GM12878 (cell line): Measurements from ENCODE around the gene GFOD2. TPM values are rescaled to one million over a fixed set of nuclear protein-coding genes. Genes with fewer than 3 reads are reported as not detected.
"Not testable (repeated sequence)": the region's sequence is repeated elsewhere in the genome, so short reads cannot be mapped to it uniquely, and the experiment has no call there.

ENCODE experiments used
- ATAC-seq: fragments of 200-7000 bp; cut with Tn5 transposase; 3 replicates; pipeline ENCODE4 v1.9.1; 2020; ENCODE audit warnings: mild to moderate bottlenecking, moderate library complexity
- BruUV-seq: library from RNA; stranded (reverse); fragments of 400-500 nt; replicated peaks from 2 replicates; lab custom pipeline; 2021; lab: Mats Ljungman, UMichigan
- CTCF ChIA-PET: fragments of 300-600 bp; sonication (Branson Sonifier 250); formaldehyde crosslinking; extraction: SDS; loops from one replicate; lab custom pipeline; 2021; ENCODE audit warnings: inconsistent platforms; lab: Yijun Ruan, JAX
- POLR2A ChIA-PET: fragments of 350-600 bp; formaldehyde crosslinking; extraction: SDS; loops from one replicate; lab custom pipeline; 2021; ENCODE audit warnings: inconsistent platforms; lab: Charles Lee
- RAD21 ChIA-PET: fragments of 300-600 bp; sonication (Branson Sonifier 250); formaldehyde crosslinking; loops from one replicate; lab custom pipeline; 2023; ENCODE audit warnings: antibody characterized with exemption; ENCODE audit not compliant: unreplicated experiment; lab: Charles Lee
- SMC1A ChIA-PET: fragments of 300-600 bp; sonication (Branson Sonifier 250); formaldehyde crosslinking; loops from one replicate; lab custom pipeline; 2023; ENCODE audit not compliant: unreplicated experiment, uncharacterized antibody; lab: Charles Lee
- DNase-seq: peaks from one replicate; pipeline ENCODE4 v3.0.0-alpha.2; 2011; ENCODE audit warnings: low read depth, low spot score
- FAIRE-seq: peaks from 3 replicates; lab custom pipeline; 2011; peaks lifted over from hg19 to GRCh38; lab: Jason Lieb, UNC
- H2AFZ ChIP-seq: 2 replicates; pipeline ENCODE4 v1.6.0; 2011; ENCODE audit warnings: low read depth, low read length, control low read depth; ENCODE audit not compliant: control insufficient read depth
- H3K27ac ChIP-seq: 2 replicates; pipeline ENCODE4 v1.5.1; 2011; ENCODE audit warnings: control low read depth; ENCODE audit not compliant: control insufficient read depth, insufficient read depth
- H3K27me3 ChIP-seq, 2 experiments: replicated peaks in 1 of 2; 2 replicates each; pipeline versions ENCODE4 v1.6.0 to v1.6.1; 2011; ENCODE audit warnings: low read length in 1 of 2; ENCODE audit not compliant: control insufficient read depth in 2 of 2, insufficient read depth in 2 of 2
- H3K36me3 ChIP-seq, 2 experiments: 2 replicates each; pipeline ENCODE4 v1.5.1; 2011; ENCODE audit warnings: low read length in 1 of 2; ENCODE audit not compliant: control insufficient read depth in 2 of 2, insufficient read depth in 2 of 2
- H3K4me1 ChIP-seq: 2 replicates; pipeline ENCODE4 v1.6.1; 2011; ENCODE audit warnings: mild to moderate bottlenecking, low read length, moderate library complexity, mixed read lengths; ENCODE audit not compliant: control insufficient read depth, insufficient read depth
- H3K4me2 ChIP-seq: 2 replicates; pipeline ENCODE4 v1.6.0; 2011; ENCODE audit warnings: control low read depth; ENCODE audit not compliant: control insufficient read depth, insufficient read depth
- H3K4me3 ChIP-seq: fragments of 200-600 bp; sonication (generic); 2 replicates; pipeline ENCODE4 v1.5.1; 2016
- H3K79me2 ChIP-seq: 2 replicates; pipeline ENCODE4 v1.6.0; 2011; ENCODE audit warnings: low read length; ENCODE audit not compliant: control insufficient read depth, insufficient read depth
- H3K9ac ChIP-seq: 2 replicates; pipeline ENCODE4 v1.8.0; 2011; ENCODE audit warnings: low read length, control low read depth, mixed read lengths; ENCODE audit not compliant: control insufficient read depth, insufficient read depth
- H3K9me3 ChIP-seq: replicated peaks from 3 replicates; pipeline ENCODE4 v1.5.1; 2011; ENCODE audit warnings: mild to moderate bottlenecking, low read length; ENCODE audit not compliant: control insufficient read depth, insufficient read depth
- H4K20me1 ChIP-seq: 2 replicates; pipeline ENCODE4 v1.6.0; 2011; ENCODE audit not compliant: control insufficient read depth, insufficient read depth
- FOS ChIP-seq: IDR thresholded peaks from 3 replicates; pipeline ENCODE4 v1.6.1; 2011; ENCODE audit warnings: borderline replicate concordance; ENCODE audit not compliant: insufficient read length; ENCODE audit errors: extremely low read depth
- NR2C2 ChIP-seq: IDR thresholded peaks from 2 replicates; pipeline ENCODE4 v1.6.1; 2011; ENCODE audit warnings: borderline replicate concordance, low read depth; ENCODE audit not compliant: control insufficient read depth, insufficient read length
- WGBS: methylation state at CpG from one replicate; pipeline ENCODE4 v1.1.6; 2016; ENCODE audit warnings: low lambda C conversion rate; ENCODE audit not compliant: insufficient replicate concordance, insufficient coverage; ENCODE audit errors: missing lambda C conversion rate; 5-methylcytosine and 5-hydroxymethylcytosine counted together
- in situ Hi-C: fragments of 300-500 bp; cut with MboI; formaldehyde crosslinking; loops from 9 replicates; pipeline ENCODE4 v1.14.3; 2018; ENCODE audit warnings: mixed read lengths
- intact Hi-C: fragments of 100-400 bp; cut with micrococcal nuclease; formaldehyde crosslinking; loops from one replicate; pipeline ENCODE4 v1.14.2; 2022; ENCODE audit not compliant: unreplicated experiment
- polyA plus RNA-seq, 11 experiments: library from polyadenylated mRNA; depleted of rRNA in 4 of 11; unstranded in 6 of 11; stranded (reverse) in 5 of 11; fragments of >200 nt; fragmentation: Nextera tagmentation in 4 of 11; fragmentation: Illumina TruSeq in 1 of 11; extraction: Ambion mirVana in 4 of 11; extraction: Trizol in 1 of 11; gene quantifications; 1 replicate in 1 of 11; 2 replicates in 10 of 11; pipeline versions ENCODE4 v1.2.1 to v1.2.3, GENCODE V29; 2011 to 2016; ENCODE audit warnings: inconsistent platforms in 2 of 11, missing spikeins in 2 of 11, low read depth in 1 of 11
- total RNA-seq, 4 experiments: library from RNA; depleted of rRNA in 3 of 4; stranded (reverse); fragments of >200 nt in 3 of 4; fragmentation: Illumina TruSeq in 1 of 4; extraction: Trizol in 1 of 4; gene quantifications; 2 replicates each; pipeline versions ENCODE4 v1.2.1 to v1.2.3, GENCODE V29; 2013 to 2021

The GFOD2 gene
- total and polyA plus RNA-seq, 10 of the 15 experiments (the other 5 are each of a cell fraction or from before 2014, with no cell fraction given): 2.0 to 15.9 (median 12.0) TPM

- no peak for ATAC-seq
- no peaks in the 10 kb centered on the region for H3K79me2 ChIP-seq
These were observed 24.5 kb downstream of the GFOD2 start for GRCh38 chr16:67694611-67695010.

GRCh38 chr16:67693517-67694285 is 25.4 kb downstream of the GFOD2 start:
- in situ Hi-C loops, FAIRE-seq, RAD21 ChIA-PET, H2AFZ ChIP-seq, H4K20me1 ChIP-seq, DNase-seq, H3K27ac ChIP-seq, BruUV-seq, H3K9ac ChIP-seq, H3K4me2 ChIP-seq, ATAC-seq, H3K4me3 ChIP-seq, H3K4me1 ChIP-seq, H3K79me2 ChIP-seq, H3K36me3 ChIP-seq, H3K9me3 ChIP-seq, intact Hi-C loops, H3K27me3 ChIP-seq: not testable (repeated sequence)
- SMC1A ChIA-PET: interaction anchor here (1.4 kb wide), 1 partner anchor 21 kb away, joined by 4 read pairs; no protein-coding TSS in a partner anchor
- POLR2A ChIA-PET: interaction anchor here (0.6 to 1.0 kb wide), 2 partner anchors 11 to 110 kb away, joined by 3 read pairs; no protein-coding TSS in a partner anchor
- CTCF ChIA-PET: interaction anchor here (0.6 to 1.2 kb wide), 2 partner anchors 25 to 26 kb away, joined by 3 to 5 read pairs; no protein-coding TSS in a partner anchor
- WGBS: 85% methylated on average over 8 of the region's 8 CpGs

More at GRCh38 chr16:67694611-67695010, 24.5 kb downstream of the GFOD2 start:
- FAIRE-seq (no peak), DNase-seq (no peak)
- SMC1A ChIA-PET: interaction anchor here (1.4 kb wide), 1 partner anchor 21 kb away, joined by 4 read pairs; no protein-coding TSS in a partner anchor
- Histone ChIP-seq H3K4me2 (no peak overlapping the region), H3K27me3 (no peaks in the 10 kb centered on the region), H3K27ac (no peak overlapping the region), H3K4me3 (no peak overlapping the region), H2AFZ (no peak overlapping the region), H3K9ac (no peak overlapping the region), H3K4me1 (no peaks in the 10 kb centered on the region), H3K9me3 (no peaks in the 10 kb centered on the region; the same call in 2 of the 3 replicates), H4K20me1 (no peaks in the 10 kb centered on the region), H3K36me3 (peaks cover 0 to 3% of the 10 kb centered on the region in 2 experiments; a peak in 3 of 4 replicates)
- TF ChIP-seq FOS: no peak
- TF ChIP-seq NR2C2: no peak
- no TSS peak for BruUV-seq
- POLR2A ChIA-PET: interaction anchor here (0.7 kb wide), 2 partner anchors 106 to 472 kb away, joined by 4 to 5 read pairs; no protein-coding TSS in a partner anchor
- in situ Hi-C loops: no loop called here
- 86% methylated on average over 2 of the region's 2 CpGs for WGBS
- CTCF ChIA-PET: interaction anchor here (1.1 kb wide), 1 partner anchor 12 kb away, joined by 3 read pairs; no protein-coding TSS in a partner anchor
- intact Hi-C loops: no loop called here
- RAD21 ChIA-PET: interaction anchor here (0.7 kb wide), 1 partner anchor 172 kb away, joined by 3 read pairs; no protein-coding TSS in a partner anchor
